ENCODE results near the gene KIAA0753. TPM values are rescaled to one million over a fixed set of nuclear protein-coding genes. Genes with fewer than 3 reads are reported as not detected.
A peak's percentile ranks its signal among the peaks of the same experiment; 100 is the strongest.

The KIAA0753 gene
- total and polyA plus RNA-seq, 8 donors: 3.8 to 138 (median 17.6) TPM

- intact Hi-C loops (cut with DNase I; ENCODE audit: low total_unique reads): no loop called here
- no peak for DNase-seq
- no peaks in the 10 kb centered on the region for H3K27me3 ChIP-seq
- H3K4me1 ChIP-seq: peaks cover 0 to 5% (median 0%) of the 10 kb centered on the region in 4 donors
- H3K9me3 ChIP-seq: peaks cover 0 to 4% (median 1%) of the 10 kb centered on the region in 4 donors
- TF ChIP-seq CTCF (IDR thresholded peaks at IDR 0.05): no peak
- no peak for TF ChIP-seq EP300 (IDR thresholded peaks at IDR 0.05)
- TF ChIP-seq POLR2AphosphoS5 (IDR thresholded peaks at IDR 0.05): no peak
- TF ChIP-seq POLR2A (IDR thresholded peaks at IDR 0.05): no peak
- no peak overlapping the region for H3K27ac ChIP-seq
- H3K36me3 ChIP-seq: peaks cover 0 to 83% (median 80%) of the 10 kb centered on the region in 4 donors
- H3K4me3 ChIP-seq: no peak overlapping the region
- 82 to 91% (median 87%) methylated on average over 9 of the region's 9 CpGs for WGBS, 5 donors
These were observed 59.9 kb downstream of the KIAA0753 start for GRCh38 chr17:6580625-6581024.

DNA sequence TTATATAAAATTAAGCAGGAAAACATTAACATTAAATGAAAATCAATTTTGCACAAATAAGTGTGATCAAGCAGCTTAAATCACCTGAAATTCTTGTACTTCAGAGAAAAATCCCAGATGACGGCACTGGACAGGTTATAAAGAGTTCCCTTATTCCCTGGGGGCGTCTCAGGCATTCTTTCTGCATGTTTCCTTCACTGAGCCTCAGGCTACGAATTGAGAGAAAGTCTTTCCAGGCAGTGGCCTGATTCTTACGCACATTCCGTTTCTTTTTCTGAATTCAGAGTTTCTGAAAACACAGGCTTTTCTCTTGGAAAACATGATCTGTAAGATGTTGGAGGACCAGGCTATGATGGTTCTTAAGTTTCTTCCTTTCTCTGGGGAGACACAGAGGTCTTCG lies 62.0 kb downstream of the KIAA0753 start:
- TF ChIP-seq EP300 (IDR thresholded peaks at IDR 0.05) (no peak), CTCF (IDR thresholded peaks at IDR 0.05) (no peak), POLR2A (IDR thresholded peaks at IDR 0.05) (no peak), POLR2AphosphoS5 (IDR thresholded peaks at IDR 0.05) (no peak)
- intact Hi-C loops (cut with DNase I; ENCODE audit: low total_unique reads): no loop called here
- Histone ChIP-seq H3K27me3 (no peaks in the 10 kb centered on the region), H3K9me3 (no peaks in the 10 kb centered on the region), H3K36me3 (peaks cover 0 to 62% (median 59%) of the 10 kb centered on the region in 4 donors), H3K27ac (no peak overlapping the region), H3K4me1 (peaks cover 0 to 16% (median 7%) of the 10 kb centered on the region in 4 donors), H3K4me3 (no peak overlapping the region)
- no peak for DNase-seq
- 77 to 97% (median 79%) methylated on average over 6 of the region's 6 CpGs for WGBS, 5 donors

- TF ChIP-seq EP300 (IDR thresholded peaks at IDR 0.05) (no peak), POLR2AphosphoS5 (IDR thresholded peaks at IDR 0.05) (no peak)
- Histone ChIP-seq H3K36me3 (peaks cover 0 to 58% (median 53%) of the 10 kb centered on the region in 4 donors), H3K4me1 (peaks cover 0 to 16% (median 7%) of the 10 kb centered on the region in 4 donors), H3K4me3 (no peak overlapping the region), H3K9me3 (no peaks in the 10 kb centered on the region), H3K27me3 (no peaks in the 10 kb centered on the region), H3K27ac (no peak overlapping the region)
- intact Hi-C loops (cut with DNase I; ENCODE audit: low total_unique reads): no loop called here
- 86 to 91% (median 90%) methylated on average over 7 of the region's 7 CpGs for WGBS, 5 donors
- DNase-seq: no peak
These were observed 62.7 kb downstream of the KIAA0753 start for GRCh38 chr17:6577686-6578263.

GRCh38 chr17:6576038-6576785 lies 64.3 kb downstream of the KIAA0753 start:
- intact Hi-C loops (cut with DNase I; ENCODE audit: low total_unique reads): no loop called here
- TF ChIP-seq CTCF (IDR thresholded peaks at IDR 0.05): no peak
- TF ChIP-seq POLR2AphosphoS5 (IDR thresholded peaks at IDR 0.05): no peak
- no peak for TF ChIP-seq POLR2A (IDR thresholded peaks at IDR 0.05)
- no peak for TF ChIP-seq EP300 (IDR thresholded peaks at IDR 0.05)
- peak overlapping the region in 1 of 5 donors; percentile 57 for H3K27ac ChIP-seq
- no peak for DNase-seq
- peaks cover 0 to 43% (median 39%) of the 10 kb centered on the region in 4 donors for H3K36me3 ChIP-seq
- no peaks in the 10 kb centered on the region for H3K27me3 ChIP-seq
- H3K9me3 ChIP-seq: no peaks in the 10 kb centered on the region
- peaks cover 0 to 16% (median 7%) of the 10 kb centered on the region in 4 donors for H3K4me1 ChIP-seq
- WGBS, 5 donors: 81 to 90% (median 86%) methylated on average over 6 to 7 of the region's 7 CpGs
- no peak overlapping the region for H3K4me3 ChIP-seq
